GM04503 (cell line): Measurements from ENCODE around the gene MICU1.
"Not testable (repeated sequence)": the region's sequence is repeated elsewhere in the genome, so short reads cannot be mapped to it uniquely, and the experiment has no call there.

Source experiments
- DNase-seq: peaks from one replicate; pipeline ENCODE4 v3.0.0-alpha.2; 2012; ENCODE audit warnings: low read depth

Gene MICU1

GRCh38 chr10:72445851-72446250, 180.0 kb downstream of the MICU1 start:
- no peak for DNase-seq

- not testable (repeated sequence) for DNase-seq
Observed at GRCh38 chr10:72442969-72443368, 182.9 kb downstream of the MICU1 start.

- DNase-seq = no peak
Observed at GRCh38 chr10:72435570-72435969, 190.3 kb downstream of the MICU1 start.

GRCh38 chr10:72430936-72431335, 194.9 kb downstream of the MICU1 start:
- DNase-seq = not testable (repeated sequence)

- no peak for DNase-seq
Observed at GRCh38 chr10:72429931-72430330, 195.9 kb downstream of the MICU1 start.

- DNase-seq = no peak
Observed at GRCh38 chr10:72426986-72427385, 198.9 kb downstream of the MICU1 start.

GRCh38 chr10:72425133-72425532, 200.7 kb downstream of the MICU1 start:
- DNase-seq = no peak

- no peak for DNase-seq
Observed at GRCh38 chr10:72424561-72424960, 201.3 kb downstream of the MICU1 start.

GRCh38 chr10:72423426-72423825, 202.5 kb downstream of the MICU1 start:
- no peak for DNase-seq

- DNase-seq = no peak
Observed at GRCh38 chr10:72421885-72422540, 203.9 kb downstream of the MICU1 start.

GRCh38 chr10:72419241-72419640, 206.6 kb downstream of the MICU1 start:
- no peak for DNase-seq

- no peak for DNase-seq
Observed at GRCh38 chr10:72418679-72419078, 207.2 kb downstream of the MICU1 start.

GRCh38 chr10:72417971-72418370, 207.9 kb downstream of the MICU1 start:
- no peak for DNase-seq

GRCh38 chr10:72416661-72417060, 209.2 kb downstream of the MICU1 start:
- DNase-seq = no peak

- DNase-seq = no peak
Observed at GRCh38 chr10:72414642-72415041, 211.2 kb downstream of the MICU1 start.

- no peak for DNase-seq
Observed at GRCh38 chr10:72409167-72409566, 216.7 kb downstream of the MICU1 start.

GRCh38 chr10:72407927-72408600, 217.8 kb downstream of the MICU1 start:
- no peak for DNase-seq

GRCh38 chr10:72407471-72407870, 218.4 kb downstream of the MICU1 start:
- no peak for DNase-seq

GRCh38 chr10:72395581-72395980, 230.3 kb downstream of the MICU1 start:
- not testable (repeated sequence) for DNase-seq

- no peak for DNase-seq
Observed at GRCh38 chr10:72392571-72392970, 233.3 kb downstream of the MICU1 start.

GRCh38 chr10:72390764-72391163, 235.1 kb downstream of the MICU1 start:
- DNase-seq = no peak

- no peak for DNase-seq
Observed at GRCh38 chr10:72389716-72390115, 236.2 kb downstream of the MICU1 start.

GRCh38 chr10:72389014-72389413, 236.9 kb downstream of the MICU1 start:
- no peak for DNase-seq

GRCh38 chr10:72388062-72388461, 237.8 kb downstream of the MICU1 start:
- no peak for DNase-seq
